HG02798 (cell line): ENCODE results near the gene PPP2R2B.

Source experiments
- ATAC-seq: cut with Tn5 transposase; IDR thresholded peaks from one replicate; pipeline ENCODE4 v1.9.1; 2021; ENCODE audit warnings: mild to moderate bottlenecking; ENCODE audit not compliant: unreplicated experiment, poor library complexity

Gene PPP2R2B

GRCh38 chr5:146832985-146833732 lies 45.4 kb downstream of the PPP2R2B start:
- no peak for ATAC-seq

- no peak for ATAC-seq
These were observed 50.2 kb downstream of the PPP2R2B start for GRCh38 chr5:146828385-146828784.

- ATAC-seq: no peak
These were observed 50.7 kb downstream of the PPP2R2B start for GRCh38 chr5:146827901-146828300.

GRCh38 chr5:146825033-146825432 lies 53.5 kb downstream of the PPP2R2B start:
- no peak for ATAC-seq

GRCh38 chr5:146821732-146822131 lies 56.8 kb downstream of the PPP2R2B start:
- ATAC-seq: no peak

DNA sequence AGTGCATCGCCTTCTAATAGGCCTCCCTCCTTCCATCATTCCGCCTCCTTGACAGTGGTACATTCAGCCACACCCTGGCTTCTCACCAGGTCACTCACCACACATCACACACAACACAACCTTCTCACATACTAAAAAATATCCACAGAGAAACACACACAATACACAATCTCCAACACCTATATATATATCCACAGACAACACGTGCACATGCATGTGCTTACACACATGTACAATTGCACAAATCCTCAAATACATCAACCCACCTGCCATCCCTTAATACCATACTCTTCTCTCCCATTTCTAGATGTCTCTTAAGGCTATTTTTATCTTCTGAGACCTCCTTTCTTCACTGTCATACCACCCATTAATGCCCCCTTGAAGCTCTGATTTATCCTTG lies 57.6 kb downstream of the PPP2R2B start:
- no peak for ATAC-seq

- no peak for ATAC-seq
These were observed 59.7 kb downstream of the PPP2R2B start for GRCh38 chr5:146818822-146819221.

DNA sequence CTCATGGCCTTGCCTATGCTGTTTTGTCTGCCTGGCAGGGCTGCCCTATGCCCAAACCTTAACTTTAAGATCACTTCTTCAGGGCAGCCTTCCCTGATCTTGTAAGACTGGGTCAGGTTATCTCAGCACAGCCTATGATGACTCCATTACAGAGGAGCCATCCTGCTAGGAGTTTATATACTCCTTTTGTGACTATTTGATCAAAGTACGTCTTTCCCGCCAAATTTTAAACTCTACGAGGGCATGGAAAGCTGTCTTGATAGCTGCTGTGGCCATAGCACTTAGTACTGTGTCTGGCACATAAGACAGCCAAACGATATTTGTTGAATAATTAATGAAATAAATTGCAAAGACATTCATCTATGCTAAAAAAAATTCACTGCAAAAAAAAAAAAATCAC lies 60.6 kb downstream of the PPP2R2B start:
- no peak for ATAC-seq

GRCh38 chr5:146816775-146817387 lies 61.7 kb downstream of the PPP2R2B start:
- no peak for ATAC-seq

GRCh38 chr5:146815411-146815810 lies 63.1 kb downstream of the PPP2R2B start:
- ATAC-seq: no peak

DNA sequence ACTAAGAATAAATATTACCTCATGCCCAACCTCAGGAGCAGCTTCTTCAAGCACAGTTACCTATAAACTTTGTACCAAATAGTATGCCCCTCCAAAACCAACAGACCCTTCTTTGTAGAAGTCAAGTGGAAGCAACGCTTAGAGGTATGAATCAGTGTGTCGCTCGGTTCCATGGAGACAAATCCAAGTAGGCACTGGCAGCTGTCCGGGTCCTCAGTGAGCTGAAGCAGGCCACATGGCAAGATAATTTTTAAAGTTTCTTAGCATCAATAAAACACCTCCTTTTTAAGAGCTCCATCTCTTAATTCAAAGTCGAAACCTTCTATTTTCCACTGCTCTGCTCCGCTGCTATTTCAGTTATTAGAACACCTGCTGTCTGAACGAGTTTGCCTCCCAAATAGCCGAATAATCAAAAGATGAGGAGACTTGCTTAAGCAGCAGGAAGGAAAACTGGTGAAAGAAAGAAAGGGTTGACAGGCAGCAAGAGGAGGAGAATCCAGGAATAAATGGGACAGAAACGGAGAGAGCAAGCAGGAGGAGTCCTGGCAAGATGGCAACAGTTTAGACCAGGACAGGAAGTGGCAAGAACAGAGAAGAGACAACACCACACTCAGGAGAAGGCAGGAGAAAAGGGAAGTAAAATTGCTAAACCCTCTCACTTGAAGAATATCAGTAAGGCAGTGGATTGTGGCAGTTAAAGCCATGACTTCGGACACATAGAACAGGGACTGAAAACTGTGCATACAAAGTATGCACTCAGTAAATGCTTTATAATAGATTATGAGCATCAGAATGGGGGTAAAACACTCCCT lies 65.0 kb downstream of the PPP2R2B start:
- ATAC-seq: no peak

GRCh38 chr5:146805081-146805480 lies 73.5 kb downstream of the PPP2R2B start:
- no peak for ATAC-seq

GRCh38 chr5:146802945-146803522 lies 75.5 kb downstream of the PPP2R2B start:
- no peak for ATAC-seq

GRCh38 chr5:146799671-146800070 lies 78.9 kb downstream of the PPP2R2B start:
- no peak for ATAC-seq

- ATAC-seq: no peak
These were observed 79.3 kb downstream of the PPP2R2B start for GRCh38 chr5:146799231-146799630.

- ATAC-seq: no peak
These were observed 80.9 kb downstream of the PPP2R2B start for GRCh38 chr5:146797658-146798057.

- ATAC-seq: no peak
These were observed 81.6 kb downstream of the PPP2R2B start for GRCh38 chr5:146796911-146797310.

DNA sequence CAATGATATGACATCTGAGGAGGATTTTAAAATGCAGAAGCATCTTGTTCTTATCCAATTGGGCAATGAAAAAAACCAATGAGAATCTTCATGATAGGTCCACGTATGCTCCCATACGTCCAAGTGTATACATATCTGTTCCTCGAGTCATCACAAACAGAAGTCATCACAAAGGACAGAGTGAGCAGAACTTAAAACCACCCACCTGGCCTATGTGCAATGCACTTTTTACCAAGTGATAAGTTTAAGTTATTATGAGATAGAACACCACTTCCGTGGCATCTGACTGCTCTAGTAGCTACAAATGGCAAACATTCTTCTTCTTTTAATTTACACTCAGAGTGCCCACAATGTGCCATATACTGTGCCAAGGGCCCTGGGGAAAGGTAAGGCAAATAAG lies 82.4 kb downstream of the PPP2R2B start:
- ATAC-seq: no peak

DNA sequence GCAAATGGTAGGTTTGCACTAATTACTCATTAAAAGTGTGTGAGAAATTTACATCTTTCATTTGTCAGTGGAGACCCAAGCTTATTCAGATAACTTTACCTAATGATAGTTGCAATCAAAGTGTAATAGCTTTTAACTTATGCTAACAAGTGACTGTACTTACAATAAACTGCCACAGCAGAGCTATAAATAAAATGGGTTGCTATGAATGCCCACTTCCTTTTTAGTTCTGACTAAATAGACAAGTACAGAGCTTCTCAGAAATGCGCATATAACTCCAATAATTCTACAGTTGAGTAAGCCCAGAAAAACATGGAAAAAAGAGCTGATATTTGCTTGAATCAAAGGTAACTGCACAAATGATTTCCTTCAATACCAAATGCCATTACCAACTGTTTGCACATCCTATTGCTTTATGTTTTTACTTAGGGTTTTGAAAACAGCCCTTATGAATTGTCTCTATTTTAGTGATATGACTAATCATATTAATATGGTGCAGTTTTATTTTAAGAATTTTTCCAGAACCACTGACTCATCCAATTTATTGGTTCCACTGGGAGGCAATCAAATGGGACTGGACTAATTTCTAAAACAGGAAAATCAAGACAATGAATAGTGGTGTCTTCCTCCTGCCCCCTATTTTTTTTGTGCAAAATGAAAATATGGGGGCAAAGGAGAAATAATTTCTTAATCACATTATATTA lies 84.1 kb downstream of the PPP2R2B start:
- ATAC-seq: no peak

- ATAC-seq: no peak
These were observed 84.8 kb downstream of the PPP2R2B start for GRCh38 chr5:146793709-146794108.
